ENCODE results near the gene MAP7. TPM values are rescaled to one million over a fixed set of nuclear protein-coding genes. Genes with fewer than 3 reads are reported as not detected.

The MAP7 gene
- total RNA-seq, 6 experiments from 2014 or later, result 0.14 to 0.65 (median 0.51) TPM

- no peak overlapping the region for H3K27ac Mint-ChIP-seq
- no peak overlapping the region for H3K4me3 Mint-ChIP-seq
- TF ChIP-seq CTCF (IDR thresholded peaks at IDR 0.05), result no peak
- peaks cover 21% of the 10 kb centered on the region for H3K27me3 Mint-ChIP-seq (ENCODE audit: insufficient read depth)
- no peaks in the 10 kb centered on the region for H3K9me3 Mint-ChIP-seq
- H3K4me1 Mint-ChIP-seq (ENCODE audit: low read depth), result no peaks in the 10 kb centered on the region
- DNase-seq, result no peak
- peaks cover 3% of the 10 kb centered on the region; the same call in 1 of the 2 replicates for H3K36me3 Mint-ChIP-seq (ENCODE audit: low read depth)
Observed at GRCh38 chr6:136535880-136536650, 14.2 kb downstream of the MAP7 start.

GRCh38 chr6:136535017-136535765, 15.0 kb downstream of the MAP7 start:
- H3K36me3 Mint-ChIP-seq (ENCODE audit: low read depth), result peaks cover 3% of the 10 kb centered on the region; the same call in 1 of the 2 replicates
- no peak overlapping the region for H3K27ac Mint-ChIP-seq
- no peak for TF ChIP-seq CTCF (IDR thresholded peaks at IDR 0.05)
- no peak for DNase-seq
- no peaks in the 10 kb centered on the region for H3K9me3 Mint-ChIP-seq
- H3K4me3 Mint-ChIP-seq, result no peak overlapping the region
- H3K4me1 Mint-ChIP-seq (ENCODE audit: low read depth), result no peaks in the 10 kb centered on the region
- peaks cover 21% of the 10 kb centered on the region for H3K27me3 Mint-ChIP-seq (ENCODE audit: insufficient read depth)

GRCh38 chr6:136534268-136534667, 16.0 kb downstream of the MAP7 start:
- TF ChIP-seq CTCF (IDR thresholded peaks at IDR 0.05), result no peak
- no peaks in the 10 kb centered on the region for H3K9me3 Mint-ChIP-seq
- H3K4me1 Mint-ChIP-seq (ENCODE audit: low read depth), result no peaks in the 10 kb centered on the region

GRCh38 chr6:136533487-136533886, 16.7 kb downstream of the MAP7 start:
- no peak for TF ChIP-seq CTCF (IDR thresholded peaks at IDR 0.05)
- H3K36me3 Mint-ChIP-seq (ENCODE audit: low read depth), result peaks cover 3% of the 10 kb centered on the region; the same call in 1 of the 2 replicates
- H3K27ac Mint-ChIP-seq, result no peak overlapping the region
- H3K4me3 Mint-ChIP-seq, result no peak overlapping the region
- H3K4me1 Mint-ChIP-seq (ENCODE audit: low read depth), result no peaks in the 10 kb centered on the region
- no peaks in the 10 kb centered on the region for H3K9me3 Mint-ChIP-seq
- peaks cover 19% of the 10 kb centered on the region for H3K27me3 Mint-ChIP-seq (ENCODE audit: insufficient read depth)
- no peak for DNase-seq

More at GRCh38 chr6:136534268-136534667, 16.0 kb downstream of the MAP7 start:
- Mint-ChIP-seq H3K36me3 (ENCODE audit: low read depth) (peaks cover 3% of the 10 kb centered on the region; the same call in 1 of the 2 replicates), H3K27me3 (ENCODE audit: insufficient read depth) (peaks cover 20% of the 10 kb centered on the region), H3K27ac (no peak overlapping the region), H3K4me3 (no peak overlapping the region)
- no peak for DNase-seq

- no peak for DNase-seq
- no peaks in the 10 kb centered on the region for H3K9me3 Mint-ChIP-seq
- no peak for TF ChIP-seq CTCF (IDR thresholded peaks at IDR 0.05)
Observed at GRCh38 chr6:136532030-136532429, 18.2 kb downstream of the MAP7 start.

More at GRCh38 chr6:136532030-136532429, 18.2 kb downstream of the MAP7 start:
- Mint-ChIP-seq H3K4me1 (ENCODE audit: low read depth) (peaks cover 6% of the 10 kb centered on the region), H3K36me3 (ENCODE audit: low read depth) (peaks cover 3% of the 10 kb centered on the region; the same call in 1 of the 2 replicates), H3K27me3 (ENCODE audit: insufficient read depth) (peaks cover 17% of the 10 kb centered on the region), H3K27ac (no peak overlapping the region), H3K4me3 (no peak overlapping the region)

All from HFFc6 (cell line).